Measurements from ENCODE around the gene TRIM66.

DNA sequence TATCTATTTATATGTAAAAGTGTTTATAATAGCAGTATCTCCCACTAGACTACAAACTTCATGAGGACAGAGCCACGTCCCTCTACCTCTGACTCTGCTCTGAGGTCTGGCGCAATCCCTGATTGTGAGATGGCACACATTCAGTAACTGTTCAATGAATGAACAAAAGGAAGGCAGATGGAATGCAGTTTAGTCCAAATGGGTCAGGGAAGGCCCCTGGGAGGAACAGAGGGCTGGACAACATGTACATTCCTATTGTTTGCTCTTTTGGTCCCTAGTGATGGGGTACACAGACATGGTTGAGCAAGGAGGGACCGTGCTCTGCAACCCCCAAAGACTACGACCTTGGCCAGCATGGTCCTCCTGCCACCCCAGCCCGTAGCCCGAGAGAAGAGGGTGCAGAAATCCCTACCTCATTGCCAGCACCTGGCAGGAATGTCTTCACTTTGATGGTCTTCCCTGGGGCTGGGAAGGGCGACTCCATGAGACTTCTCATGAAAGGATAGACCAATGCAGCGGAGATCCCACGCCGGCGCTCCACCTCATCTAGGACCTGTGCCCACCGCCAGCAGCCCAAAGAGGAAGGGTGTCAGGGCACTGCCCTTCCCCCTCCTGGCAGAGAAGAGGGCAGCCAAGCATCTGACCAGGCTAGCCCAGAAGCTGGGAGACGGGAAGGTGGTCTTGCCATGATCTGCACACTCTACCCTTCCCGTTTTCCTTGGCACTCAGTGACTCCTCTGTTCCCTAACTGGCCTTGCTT is 24.4 kb upstream of the TRIM66 start:
- TF ChIP-seq CTCF (IDR thresholded peaks at IDR 0.05; ENCODE audit: insufficient read depth, low read depth, low read length) (no peak), EZH2 (IDR thresholded peaks at IDR 0.05; ENCODE audit: insufficient read depth, low read length) (no peak)

All from astrocyte (in vitro differentiated cells and primary cell).